ENCODE results near the gene WDTC1. TPM values are rescaled to one million over a fixed set of nuclear protein-coding genes. Genes with fewer than 3 reads are reported as not detected.

WDTC1 gene
- polyA plus RNA-seq, 1 donor (not counting 4 experiments of a cell fraction or from before 2014, with no cell fraction given), result 5.1 TPM

DNA sequence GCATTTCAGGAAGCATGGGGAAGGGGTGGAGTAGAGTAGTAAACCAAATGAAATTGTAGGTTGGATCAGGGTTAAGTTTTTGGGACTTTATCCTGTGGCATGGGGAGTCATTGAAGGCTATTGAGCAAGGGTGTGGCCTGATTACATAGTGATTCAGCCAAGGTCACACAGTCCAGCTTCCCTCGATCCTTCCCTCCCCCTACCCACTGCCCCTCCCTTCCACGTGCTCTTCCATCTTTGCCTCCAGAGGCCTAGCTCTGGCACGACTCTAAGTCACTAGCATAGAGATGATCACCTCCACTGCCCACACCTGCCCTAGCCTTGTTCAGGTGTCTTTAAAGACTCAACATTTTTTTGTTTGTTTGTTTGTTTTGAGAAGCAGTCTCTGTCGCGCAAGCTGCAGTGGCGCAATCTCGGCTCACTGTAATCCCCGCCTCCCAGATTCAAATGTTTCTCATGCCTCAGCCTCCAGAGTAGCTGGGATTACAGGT lies 42.3 kb upstream of the WDTC1 start:
- Histone ChIP-seq H3K79me2 (ENCODE audit: control insufficient read depth, insufficient read depth, low read length) (no peaks in the 10 kb centered on the region), H3K4me2 (ENCODE audit: control insufficient read depth, extremely low read depth, insufficient read depth, low read depth, low read length) (no peak overlapping the region), H3K27me3 (ENCODE audit: control insufficient read depth, extremely low read depth, insufficient read depth, low read length) (no peaks in the 10 kb centered on the region), H4K20me1 (ENCODE audit: control insufficient read depth, extremely low read depth, insufficient read depth, low read length) (no peaks in the 10 kb centered on the region), H3K27ac (ENCODE audit: control insufficient read depth, insufficient read depth, low read length) (no peak overlapping the region), H3K9me1 (ENCODE audit: control insufficient read depth, extremely low read depth, insufficient read depth, low read length) (no peaks in the 10 kb centered on the region), H3K36me3 (ENCODE audit: control insufficient read depth in 2 of 2, extremely low read depth in 1 of 2, insufficient read depth in 2 of 2, low read length in 2 of 2) (no peaks in the 10 kb centered on the region), H3K9me3 (ENCODE audit: control insufficient read depth, low read depth, low read length) (no peaks in the 10 kb centered on the region), H3K4me1 (ENCODE audit: control insufficient read depth, extremely low read depth, insufficient read depth, low read length) (peaks cover 13% of the 10 kb centered on the region), H2AFZ (ENCODE audit: control insufficient read depth, low read length) (no peak overlapping the region), H3K9ac (ENCODE audit: control insufficient read depth, extremely low read depth, insufficient read depth, low read length) (no peak overlapping the region), H3K4me3 (ENCODE audit: control insufficient read depth in 2 of 3, extremely low read depth in 1 of 3, insufficient read depth in 2 of 3, low read depth in 1 of 3, low read length in 3 of 3) (no peak overlapping the region)
- FAIRE-seq (no peak), DNase-seq (ENCODE audit: low read depth, low spot score) (no peak)
- dilution Hi-C loops (cut with MboI; ENCODE audit: extremely low pct_ligation_motif_present, low sequenced_read_pairs), result no loop called here
- TF ChIP-seq, protein P1, sequence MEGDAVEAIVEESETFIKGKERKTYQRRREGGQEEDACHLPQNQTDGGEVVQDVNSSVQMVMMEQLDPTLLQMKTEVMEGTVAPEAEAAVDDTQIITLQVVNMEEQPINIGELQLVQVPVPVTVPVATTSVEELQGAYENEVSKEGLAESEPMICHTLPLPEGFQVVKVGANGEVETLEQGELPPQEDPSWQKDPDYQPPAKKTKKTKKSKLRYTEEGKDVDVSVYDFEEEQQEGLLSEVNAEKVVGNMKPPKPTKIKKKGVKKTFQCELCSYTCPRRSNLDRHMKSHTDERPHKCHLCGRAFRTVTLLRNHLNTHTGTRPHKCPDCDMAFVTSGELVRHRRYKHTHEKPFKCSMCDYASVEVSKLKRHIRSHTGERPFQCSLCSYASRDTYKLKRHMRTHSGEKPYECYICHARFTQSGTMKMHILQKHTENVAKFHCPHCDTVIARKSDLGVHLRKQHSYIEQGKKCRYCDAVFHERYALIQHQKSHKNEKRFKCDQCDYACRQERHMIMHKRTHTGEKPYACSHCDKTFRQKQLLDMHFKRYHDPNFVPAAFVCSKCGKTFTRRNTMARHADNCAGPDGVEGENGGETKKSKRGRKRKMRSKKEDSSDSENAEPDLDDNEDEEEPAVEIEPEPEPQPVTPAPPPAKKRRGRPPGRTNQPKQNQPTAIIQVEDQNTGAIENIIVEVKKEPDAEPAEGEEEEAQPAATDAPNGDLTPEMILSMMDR (optimal IDR thresholded peaks at IDR 0.05 in 1 of 3, IDR thresholded peaks at IDR 0.05 in 1 of 3, conservative IDR thresholded peaks at IDR 0.05 in 1 of 3; ENCODE audit: extremely low read depth in 1 of 3, insufficient read depth in 2 of 3, low read length in 3 of 3), result no peak
- TF ChIP-seq EZH2 (IDR thresholded peaks at IDR 0.05; ENCODE audit: low read length), result no peak

DNA sequence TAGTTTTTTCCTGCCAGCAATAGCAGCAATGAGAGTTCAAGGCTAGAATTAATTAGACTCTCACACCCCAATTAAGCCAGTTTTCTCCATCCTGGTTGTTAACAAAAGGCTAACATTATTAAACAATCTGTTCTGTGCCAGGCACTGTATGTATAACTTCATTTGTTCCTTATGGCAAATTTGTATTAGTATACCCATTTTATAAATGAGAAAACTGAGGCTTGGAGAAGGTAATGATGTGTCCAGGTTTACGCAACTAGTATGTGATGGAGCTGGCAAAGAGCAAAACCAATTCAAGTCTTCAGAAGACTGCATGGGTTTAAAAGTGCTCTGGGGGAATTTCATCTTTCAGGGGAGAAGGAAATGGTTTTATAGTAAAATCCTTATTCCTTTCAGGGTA lies 41.2 kb upstream of the WDTC1 start:
- Histone ChIP-seq H3K4me1 (ENCODE audit: control insufficient read depth, extremely low read depth, insufficient read depth, low read length) (peaks cover 13% of the 10 kb centered on the region), H3K27ac (ENCODE audit: control insufficient read depth, insufficient read depth, low read length) (no peak overlapping the region), H3K9ac (ENCODE audit: control insufficient read depth, extremely low read depth, insufficient read depth, low read length) (no peak overlapping the region), H4K20me1 (ENCODE audit: control insufficient read depth, extremely low read depth, insufficient read depth, low read length) (no peaks in the 10 kb centered on the region), H2AFZ (ENCODE audit: control insufficient read depth, low read length) (no peak overlapping the region), H3K4me2 (ENCODE audit: control insufficient read depth, extremely low read depth, insufficient read depth, low read depth, low read length) (peak overlapping the region; percentile 47), H3K36me3 (ENCODE audit: control insufficient read depth in 2 of 2, extremely low read depth in 1 of 2, insufficient read depth in 2 of 2, low read length in 2 of 2) (no peaks in the 10 kb centered on the region), H3K79me2 (ENCODE audit: control insufficient read depth, insufficient read depth, low read length) (no peaks in the 10 kb centered on the region), H3K9me1 (ENCODE audit: control insufficient read depth, extremely low read depth, insufficient read depth, low read length) (no peaks in the 10 kb centered on the region), H3K9me3 (ENCODE audit: control insufficient read depth, low read depth, low read length) (no peaks in the 10 kb centered on the region), H3K27me3 (ENCODE audit: control insufficient read depth, extremely low read depth, insufficient read depth, low read length) (no peaks in the 10 kb centered on the region), H3K4me3 (ENCODE audit: control insufficient read depth in 2 of 3, extremely low read depth in 1 of 3, insufficient read depth in 2 of 3, low read depth in 1 of 3, low read length in 3 of 3) (no peak overlapping the region)
- peak; percentile 32 for FAIRE-seq
- dilution Hi-C loops (cut with MboI; ENCODE audit: extremely low pct_ligation_motif_present, low sequenced_read_pairs), result no loop called here
- no peak for DNase-seq (ENCODE audit: low read depth, low spot score)
- no peak for TF ChIP-seq EZH2 (IDR thresholded peaks at IDR 0.05; ENCODE audit: low read length)
- TF ChIP-seq, protein P1 (optimal IDR thresholded peaks at IDR 0.05 in 1 of 3, IDR thresholded peaks at IDR 0.05 in 1 of 3, conservative IDR thresholded peaks at IDR 0.05 in 1 of 3; ENCODE audit: extremely low read depth in 1 of 3, insufficient read depth in 2 of 3, low read length in 3 of 3), result no peak
